ENCODE results near the gene DSN1.
A peak's percentile ranks its signal among the peaks of the same experiment; 100 is the strongest.

DSN1 gene

GRCh38 chr20:36785308-36785707 lies 11.7 kb upstream of the DSN1 start:
- Histone ChIP-seq H3K18ac (ENCODE audit: low read length) (no peak overlapping the region), H2AK5ac (ENCODE audit: low read depth, low read length) (no peak overlapping the region), H3K4ac (ENCODE audit: low read length) (no peak overlapping the region), H2BK12ac (ENCODE audit: low read length) (no peak overlapping the region), H2BK120ac (ENCODE audit: low read depth, low read length) (no peak overlapping the region), H3K4me2 (ENCODE audit: insufficient read depth, low read length, poor library complexity, severe bottlenecking) (no peak overlapping the region), H3K36me3 (replicated peaks in 1 of 2; ENCODE audit: control insufficient read depth in 2 of 2, insufficient read depth in 2 of 2, low read length in 2 of 2) (peaks cover 30 to 64% of the 10 kb centered on the region in 2 donors), H3K79me1 (ENCODE audit: low read depth, low read length) (peaks cover 4% of the 10 kb centered on the region), H3K9ac (ENCODE audit: low read depth, low read length, poor library complexity) (no peak overlapping the region), H2BK15ac (ENCODE audit: low read length) (no peak overlapping the region), H3K23ac (ENCODE audit: low read depth, low read length, poor library complexity) (no peak overlapping the region), H2BK5ac (ENCODE audit: low read length) (no peak overlapping the region), H4K8ac (ENCODE audit: low read depth, low read length) (no peak overlapping the region), H3K27ac (replicated peaks; ENCODE audit: low read length) (no peak overlapping the region), H4K91ac (ENCODE audit: low read depth, low read length, poor library complexity) (no peak overlapping the region), H3K4me1 (ENCODE audit: control insufficient read depth in 2 of 2, insufficient read depth in 1 of 2, low read depth in 1 of 2, low read length in 2 of 2) (no peaks in the 10 kb centered on the region), H2AFZ (ENCODE audit: low read length) (no peak overlapping the region), H3K27me3 (ENCODE audit: control insufficient read depth in 3 of 3, insufficient read depth in 3 of 3, low read depth in 1 of 3, low read length in 3 of 3) (no peaks in the 10 kb centered on the region), H3K9me3 (replicated peaks in 1 of 2; ENCODE audit: control insufficient read depth in 2 of 2, insufficient read depth in 1 of 2, low read depth in 1 of 2, low read length in 2 of 2) (no peaks in the 10 kb centered on the region), H3K14ac (ENCODE audit: low read length) (no peak overlapping the region), H3K4me3 (ENCODE audit: low read length in 2 of 2) (no peak overlapping the region)
- WGBS, 2 donors (ENCODE audit: extremely low coverage in 2 of 2, insufficient read length in 2 of 2, insufficient replicate concordance in 1 of 2), result no CpG with 5 or more reads among the region's 2 CpGs
- no peak for DNase-seq (ENCODE audit: low spot score)

GRCh38 chr20:36784900-36785299 lies 11.3 kb upstream of the DSN1 start:
- no peak overlapping the region for H3K27ac ChIP-seq (replicated peaks; ENCODE audit: low read length)
- H2BK5ac ChIP-seq (ENCODE audit: low read length), result no peak overlapping the region
- no peaks in the 10 kb centered on the region for H3K4me1 ChIP-seq (ENCODE audit: control insufficient read depth in 2 of 2, insufficient read depth in 1 of 2, low read depth in 1 of 2, low read length in 2 of 2)
- no peak overlapping the region for H2AK5ac ChIP-seq (ENCODE audit: low read depth, low read length)
- H3K27me3 ChIP-seq (ENCODE audit: control insufficient read depth in 3 of 3, insufficient read depth in 3 of 3, low read depth in 1 of 3, low read length in 3 of 3), result no peaks in the 10 kb centered on the region
- H3K14ac ChIP-seq (ENCODE audit: low read length), result no peak overlapping the region
- no peak overlapping the region for H4K91ac ChIP-seq (ENCODE audit: low read depth, low read length, poor library complexity)
- H3K9ac ChIP-seq (ENCODE audit: low read depth, low read length, poor library complexity), result no peak overlapping the region
- no peak overlapping the region for H3K4me2 ChIP-seq (ENCODE audit: insufficient read depth, low read length, poor library complexity, severe bottlenecking)
- no peak overlapping the region for H3K23ac ChIP-seq (ENCODE audit: low read depth, low read length, poor library complexity)
- H3K9me3 ChIP-seq (replicated peaks in 1 of 2; ENCODE audit: control insufficient read depth in 2 of 2, insufficient read depth in 1 of 2, low read depth in 1 of 2, low read length in 2 of 2), result no peaks in the 10 kb centered on the region
- peaks cover 30 to 64% of the 10 kb centered on the region in 2 donors for H3K36me3 ChIP-seq (replicated peaks in 1 of 2; ENCODE audit: control insufficient read depth in 2 of 2, insufficient read depth in 2 of 2, low read length in 2 of 2)
- no peak overlapping the region for H2BK15ac ChIP-seq (ENCODE audit: low read length)
- no peak overlapping the region for H4K8ac ChIP-seq (ENCODE audit: low read depth, low read length)
- no peak overlapping the region for H2BK12ac ChIP-seq (ENCODE audit: low read length)
- H3K18ac ChIP-seq (ENCODE audit: low read length), result no peak overlapping the region
- H3K4ac ChIP-seq (ENCODE audit: low read length), result no peak overlapping the region
- H2AFZ ChIP-seq (ENCODE audit: low read length), result no peak overlapping the region
- no CpG with 5 or more reads among the region's 9 CpGs for WGBS, 2 donors (ENCODE audit: extremely low coverage in 2 of 2, insufficient read length in 2 of 2, insufficient replicate concordance in 1 of 2)
- H2BK120ac ChIP-seq (ENCODE audit: low read depth, low read length), result no peak overlapping the region
- peak overlapping the region in 1 of 2 donors; percentile 38 for H3K4me3 ChIP-seq (ENCODE audit: low read length in 2 of 2)
- peaks cover 4% of the 10 kb centered on the region for H3K79me1 ChIP-seq (ENCODE audit: low read depth, low read length)
- DNase-seq (ENCODE audit: low spot score), result no peak

GRCh38 chr20:36784116-36784515 lies 10.6 kb upstream of the DSN1 start:
- Histone ChIP-seq H3K4me1 (ENCODE audit: control insufficient read depth in 2 of 2, insufficient read depth in 1 of 2, low read depth in 1 of 2, low read length in 2 of 2) (no peaks in the 10 kb centered on the region), H2BK120ac (ENCODE audit: low read depth, low read length) (no peak overlapping the region), H2BK5ac (ENCODE audit: low read length) (no peak overlapping the region), H3K9ac (ENCODE audit: low read depth, low read length, poor library complexity) (no peak overlapping the region), H2AK5ac (ENCODE audit: low read depth, low read length) (no peak overlapping the region), H2AFZ (ENCODE audit: low read length) (no peak overlapping the region), H2BK15ac (ENCODE audit: low read length) (no peak overlapping the region), H4K8ac (ENCODE audit: low read depth, low read length) (no peak overlapping the region), H3K36me3 (replicated peaks in 1 of 2; ENCODE audit: control insufficient read depth in 2 of 2, insufficient read depth in 2 of 2, low read length in 2 of 2) (peaks cover 29 to 58% of the 10 kb centered on the region in 2 donors), H3K18ac (ENCODE audit: low read length) (no peak overlapping the region), H2BK12ac (ENCODE audit: low read length) (no peak overlapping the region), H4K91ac (ENCODE audit: low read depth, low read length, poor library complexity) (no peak overlapping the region), H3K14ac (ENCODE audit: low read length) (no peak overlapping the region), H3K23ac (ENCODE audit: low read depth, low read length, poor library complexity) (no peak overlapping the region), H3K27me3 (ENCODE audit: control insufficient read depth in 3 of 3, insufficient read depth in 3 of 3, low read depth in 1 of 3, low read length in 3 of 3) (no peaks in the 10 kb centered on the region), H3K4me2 (ENCODE audit: insufficient read depth, low read length, poor library complexity, severe bottlenecking) (no peak overlapping the region), H3K9me3 (replicated peaks in 1 of 2; ENCODE audit: control insufficient read depth in 2 of 2, insufficient read depth in 1 of 2, low read depth in 1 of 2, low read length in 2 of 2) (no peaks in the 10 kb centered on the region), H3K79me1 (ENCODE audit: low read depth, low read length) (peaks cover 4% of the 10 kb centered on the region), H3K27ac (replicated peaks; ENCODE audit: low read length) (no peak overlapping the region), H3K4ac (ENCODE audit: low read length) (no peak overlapping the region), H3K4me3 (ENCODE audit: low read length in 2 of 2) (no peak overlapping the region)
- WGBS, 2 donors (ENCODE audit: extremely low coverage in 2 of 2, insufficient read length in 2 of 2, insufficient replicate concordance in 1 of 2), result no CpG with 5 or more reads among the region's 7 CpGs
- DNase-seq (ENCODE audit: low spot score), result no peak

- Histone ChIP-seq H3K4me1 (ENCODE audit: control insufficient read depth in 2 of 2, insufficient read depth in 1 of 2, low read depth in 1 of 2, low read length in 2 of 2) (peaks cover 0 to 2% of the 10 kb centered on the region in 2 donors), H3K9ac (ENCODE audit: low read depth, low read length, poor library complexity) (peak overlapping the region; percentile 3), H3K79me1 (ENCODE audit: low read depth, low read length) (no peaks in the 10 kb centered on the region), H3K9me3 (replicated peaks in 1 of 2; ENCODE audit: control insufficient read depth in 2 of 2, insufficient read depth in 1 of 2, low read depth in 1 of 2, low read length in 2 of 2) (no peaks in the 10 kb centered on the region), H3K27ac (replicated peaks; ENCODE audit: low read length) (no peak overlapping the region), H3K14ac (ENCODE audit: low read length) (no peak overlapping the region), H3K4ac (ENCODE audit: low read length) (no peak overlapping the region), H4K91ac (ENCODE audit: low read depth, low read length, poor library complexity) (no peak overlapping the region), H3K4me3 (ENCODE audit: low read length in 2 of 2) (no peak overlapping the region), H2BK15ac (ENCODE audit: low read length) (no peak overlapping the region), H2BK12ac (ENCODE audit: low read length) (no peak overlapping the region), H3K18ac (ENCODE audit: low read length) (no peak overlapping the region), H2AK5ac (ENCODE audit: low read depth, low read length) (no peak overlapping the region), H2BK120ac (ENCODE audit: low read depth, low read length) (no peak overlapping the region), H3K27me3 (ENCODE audit: control insufficient read depth in 3 of 3, insufficient read depth in 3 of 3, low read depth in 1 of 3, low read length in 3 of 3) (no peaks in the 10 kb centered on the region), H3K23ac (ENCODE audit: low read depth, low read length, poor library complexity) (no peak overlapping the region), H2BK5ac (ENCODE audit: low read length) (no peak overlapping the region), H2AFZ (ENCODE audit: low read length) (no peak overlapping the region), H3K4me2 (ENCODE audit: insufficient read depth, low read length, poor library complexity, severe bottlenecking) (no peak overlapping the region), H3K36me3 (replicated peaks in 1 of 2; ENCODE audit: control insufficient read depth in 2 of 2, insufficient read depth in 2 of 2, low read length in 2 of 2) (peaks cover 9 to 27% of the 10 kb centered on the region in 2 donors), H4K8ac (ENCODE audit: low read depth, low read length) (no peak overlapping the region)
- no CpG with 5 or more reads among the region's 6 CpGs for WGBS, 2 donors (ENCODE audit: extremely low coverage in 2 of 2, insufficient read length in 2 of 2, insufficient replicate concordance in 1 of 2)
- no peak for DNase-seq (ENCODE audit: low spot score)
Observed at GRCh38 chr20:36779656-36780025, 6.1 kb upstream of the DSN1 start.
